Astrocyte of the cerebellum (primary cell): ENCODE results near the gene ZNRF2.

Experiments used
- DNase-seq: peaks from one replicate; pipeline ENCODE4 v3.0.0-alpha.2; 2011; ENCODE audit warnings: low read depth
- H3K4me3 ChIP-seq: 2 replicates; pipeline ENCODE4 v1.5.1; 2011; ENCODE audit warnings: mild to moderate bottlenecking, low read depth, low read length, moderate library complexity
- CTCF ChIP-seq: IDR thresholded peaks from 2 replicates; pipeline ENCODE4 v1.5.1; 2012; ENCODE audit warnings: low read length, low read depth, moderate library complexity, mild to moderate bottlenecking; ENCODE audit errors: missing control alignments
- in situ Hi-C: cut with HindIII; loops from 2 replicates; pipeline ENCODE4 v1.10.0; 2017; ENCODE audit warnings: low sequenced_read_pairs

Gene ZNRF2

GRCh38 chr7:30359957-30360356, 75.6 kb downstream of the ZNRF2 start:
- in situ Hi-C loops: no loop called here
- DNase-seq: no peak
- H3K4me3 ChIP-seq: no peak overlapping the region
- no peak for TF ChIP-seq CTCF

- TF ChIP-seq CTCF: no peak
- no peak overlapping the region for H3K4me3 ChIP-seq
- in situ Hi-C loops: no loop called here
- DNase-seq: no peak
These were observed 79.6 kb downstream of the ZNRF2 start for GRCh38 chr7:30363778-30364563.

- no peak for DNase-seq
- no peak overlapping the region for H3K4me3 ChIP-seq
- TF ChIP-seq CTCF: no peak
- in situ Hi-C loops: no loop called here
These were observed 80.4 kb downstream of the ZNRF2 start for GRCh38 chr7:30364773-30365172.

- no peak overlapping the region for H3K4me3 ChIP-seq
- no peak for TF ChIP-seq CTCF
- no peak for DNase-seq
- in situ Hi-C loops: no loop called here
These were observed 81.2 kb downstream of the ZNRF2 start for GRCh38 chr7:30365621-30366020.

GRCh38 chr7:30366606-30367005, 82.2 kb downstream of the ZNRF2 start:
- TF ChIP-seq CTCF: no peak
- in situ Hi-C loops: no loop called here
- no peak for DNase-seq
- H3K4me3 ChIP-seq: no peak overlapping the region

- TF ChIP-seq CTCF: no peak
- H3K4me3 ChIP-seq: no peak overlapping the region
- DNase-seq: no peak
- in situ Hi-C loops: no loop called here
These were observed 83.2 kb downstream of the ZNRF2 start for GRCh38 chr7:30367561-30367960.

GRCh38 chr7:30369879-30370278, 85.5 kb downstream of the ZNRF2 start:
- in situ Hi-C loops: no loop called here
- H3K4me3 ChIP-seq: no peak overlapping the region
- no peak for DNase-seq
- TF ChIP-seq CTCF: no peak
